PC-3 (cell line): ENCODE results near the gene WDR36. TPM values are rescaled to one million over a fixed set of nuclear protein-coding genes. Genes with fewer than 3 reads are reported as not detected.

ENCODE experiments used
- ATAC-seq: fragments of 200-7000 bp; cut with Tn5 transposase; 2 replicates; pipeline ENCODE4 v1.9.1; 2020; ENCODE audit warnings: mild to moderate bottlenecking, moderate library complexity
- BruUV-seq: library from RNA; stranded (reverse); fragments of 400-500 nt; replicated peaks from 2 replicates; lab custom pipeline; 2021; lab: Mats Ljungman, UMichigan
- CTCF ChIA-PET: fragments of 300-600 bp; sonication (Branson Sonifier 250); formaldehyde crosslinking; loops from one replicate; lab custom pipeline; 2022; ENCODE audit warnings: antibody characterized with exemption; lab: Charles Lee
- POLR2A ChIA-PET: fragments of 300-600 bp; sonication (Branson Sonifier 250); formaldehyde crosslinking; loops from one replicate; lab custom pipeline; 2022; ENCODE audit warnings: antibody characterized with exemption; ENCODE audit not compliant: unreplicated experiment; lab: Charles Lee
- DNase-seq: peaks from one replicate; pipeline ENCODE4 v3.0.0-alpha.2; 2015
- H2AFZ ChIP-seq: fragments of 300-600 bp; sonication (generic); 2 replicates; pipeline ENCODE4 v1.6.0; 2016; ENCODE audit warnings: antibody characterized with exemption, low read length
- H3F3A ChIP-seq: fragments of 300-600 bp; sonication (generic); one replicate; pipeline ENCODE4 v1.6.0; 2017; ENCODE audit warnings: antibody characterized with exemption, low read length, control low read depth, mild to moderate bottlenecking; ENCODE audit not compliant: unreplicated experiment
- H3K27ac ChIP-seq: fragments of 300-600 bp; sonication (generic); 2 replicates; pipeline ENCODE4 v1.5.1; 2016; ENCODE audit warnings: mild to moderate bottlenecking, low read length
- H3K27me3 ChIP-seq: fragments of 300-600 bp; sonication (generic); 2 replicates; pipeline ENCODE4 v1.6.1; 2016; ENCODE audit warnings: low read length, mixed read lengths
- H3K36me3 ChIP-seq: fragments of 300-600 bp; sonication (generic); 2 replicates; pipeline ENCODE4 v1.6.1; 2016; ENCODE audit warnings: low read depth, mixed run types, low read length, mixed read lengths
- H3K4me1 ChIP-seq: fragments of 300-600 bp; sonication (generic); 2 replicates; pipeline ENCODE4 v1.5.1; 2016; ENCODE audit warnings: low read length; ENCODE audit not compliant: insufficient read depth
- H3K4me2 ChIP-seq: fragments of 300-600 bp; sonication (generic); 2 replicates; pipeline ENCODE4 v1.6.0; 2016; ENCODE audit warnings: low read length
- H3K4me3 ChIP-seq: fragments of 300-600 bp; sonication (generic); 2 replicates; pipeline ENCODE4 v1.5.1; 2016; ENCODE audit warnings: mild to moderate bottlenecking, low read length, mixed read lengths
- H3K79me2 ChIP-seq: fragments of 300-600 bp; sonication (generic); 2 replicates; pipeline ENCODE4 v1.6.1; 2017; ENCODE audit warnings: low read length, mixed read lengths
- H3K9ac ChIP-seq: fragments of 300-600 bp; sonication (generic); 2 replicates; pipeline ENCODE4 v1.6.0; 2016; ENCODE audit warnings: mild to moderate bottlenecking, low read length
- H3K9me2 ChIP-seq: fragments of 300-600 bp; sonication (generic); replicated peaks from 2 replicates; pipeline ENCODE4 v1.6.1; 2016; ENCODE audit warnings: mixed run types, low read length, mixed read lengths
- H3K9me3 ChIP-seq: fragments of 300-600 bp; sonication (generic); 2 replicates; pipeline ENCODE4 v1.6.1; 2016; ENCODE audit warnings: low read length, mixed read lengths
- H4K20me1 ChIP-seq: fragments of 300-600 bp; sonication (generic); 2 replicates; pipeline ENCODE4 v1.6.1; 2016; ENCODE audit warnings: low read length, mixed read lengths
- EZH2 ChIP-seq: fragments of 300-600 bp; sonication (generic); IDR thresholded peaks from one replicate; pipeline ENCODE4 v1.6.1; 2017; ENCODE audit warnings: antibody characterized with exemption, mild to moderate bottlenecking, low read length; ENCODE audit not compliant: unreplicated experiment
- EZH2phosphoT487 ChIP-seq: fragments of 300-600 bp; sonication (generic); IDR thresholded peaks from 2 replicates; pipeline ENCODE4 v1.6.1; 2018; ENCODE audit warnings: mild to moderate bottlenecking, antibody characterized with exemption, low read length, borderline replicate concordance
- intact Hi-C: fragments of 100-400 bp; cut with micrococcal nuclease; formaldehyde crosslinking; loops from 2 replicates; pipeline ENCODE4 v1.9.0; 2023
- total RNA-seq: library from RNA; depleted of rRNA; stranded (reverse); fragments of >200 nt; gene quantifications from 2 replicates; pipeline ENCODE4 v1.2.3, GENCODE V29; 2014
- TF ChIP-seq, protein P1 (sequence below): fragments of 300-600 bp; sonication (generic); conservative IDR thresholded peaks from 2 replicates; pipeline ENCODE4 v1.5.1; 2017; ENCODE audit warnings: antibody characterized with exemption, low read depth, mild to moderate bottlenecking, low read length

Gene WDR36
- total RNA-seq, 1 experiment from 2014 or later = 38.2 TPM

DNA sequence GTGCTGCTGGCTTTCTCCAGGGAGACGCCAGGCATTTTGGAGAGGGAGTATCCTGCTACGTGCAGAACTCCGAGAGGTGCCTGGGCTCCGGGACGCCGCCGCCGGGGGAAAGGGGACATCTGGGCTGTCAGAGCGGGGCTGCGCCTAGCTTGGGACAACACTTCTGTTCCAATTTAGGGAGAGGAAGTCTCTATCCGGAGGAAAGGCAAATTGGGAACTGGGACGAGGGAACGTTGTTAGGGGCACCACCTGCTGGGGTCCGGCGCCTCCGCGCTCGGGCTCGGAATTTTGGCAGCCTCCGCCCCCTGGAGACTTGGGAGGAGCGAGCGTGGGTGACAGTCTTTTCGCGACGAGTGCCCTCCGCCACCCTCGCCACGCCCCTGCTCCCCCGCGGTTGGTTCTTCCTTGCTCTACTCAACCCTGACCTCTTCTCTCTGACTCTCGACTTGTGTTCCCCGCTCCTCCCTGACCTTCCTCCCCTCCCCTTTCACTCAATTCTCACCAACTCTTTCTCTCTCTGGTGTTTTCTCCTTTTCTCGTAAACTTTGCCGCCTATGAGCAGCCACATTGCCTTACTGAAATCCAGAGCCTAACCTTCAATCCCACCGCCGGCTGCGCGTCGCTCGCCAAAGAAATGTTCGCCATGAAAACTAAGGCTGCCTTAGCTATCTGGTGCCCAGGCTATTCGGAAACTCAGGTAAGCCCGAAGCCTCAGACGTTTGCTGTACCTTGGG, 19.0 kb upstream of the WDR36 start:
- TF ChIP-seq EZH2 = no peak
- TF ChIP-seq, protein P1, sequence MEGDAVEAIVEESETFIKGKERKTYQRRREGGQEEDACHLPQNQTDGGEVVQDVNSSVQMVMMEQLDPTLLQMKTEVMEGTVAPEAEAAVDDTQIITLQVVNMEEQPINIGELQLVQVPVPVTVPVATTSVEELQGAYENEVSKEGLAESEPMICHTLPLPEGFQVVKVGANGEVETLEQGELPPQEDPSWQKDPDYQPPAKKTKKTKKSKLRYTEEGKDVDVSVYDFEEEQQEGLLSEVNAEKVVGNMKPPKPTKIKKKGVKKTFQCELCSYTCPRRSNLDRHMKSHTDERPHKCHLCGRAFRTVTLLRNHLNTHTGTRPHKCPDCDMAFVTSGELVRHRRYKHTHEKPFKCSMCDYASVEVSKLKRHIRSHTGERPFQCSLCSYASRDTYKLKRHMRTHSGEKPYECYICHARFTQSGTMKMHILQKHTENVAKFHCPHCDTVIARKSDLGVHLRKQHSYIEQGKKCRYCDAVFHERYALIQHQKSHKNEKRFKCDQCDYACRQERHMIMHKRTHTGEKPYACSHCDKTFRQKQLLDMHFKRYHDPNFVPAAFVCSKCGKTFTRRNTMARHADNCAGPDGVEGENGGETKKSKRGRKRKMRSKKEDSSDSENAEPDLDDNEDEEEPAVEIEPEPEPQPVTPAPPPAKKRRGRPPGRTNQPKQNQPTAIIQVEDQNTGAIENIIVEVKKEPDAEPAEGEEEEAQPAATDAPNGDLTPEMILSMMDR = no peak
- TF ChIP-seq EZH2phosphoT487 = no peak
- H3K9me2 ChIP-seq = no peaks in the 10 kb centered on the region
- H3K27me3 ChIP-seq = no peaks in the 10 kb centered on the region
- H4K20me1 ChIP-seq = no peaks in the 10 kb centered on the region
- POLR2A ChIA-PET = no interaction called here
- H3K4me1 ChIP-seq = peaks cover 15% of the 10 kb centered on the region
- no peak overlapping the region for H2AFZ ChIP-seq
- ATAC-seq (no peak), DNase-seq (no peak)
- no peak overlapping the region for H3K9ac ChIP-seq
- intact Hi-C loops = no loop called here
- no peak overlapping the region for H3K4me3 ChIP-seq
- H3K4me2 ChIP-seq = no peak overlapping the region
- CTCF ChIA-PET = no interaction called here
- H3K79me2 ChIP-seq = no peaks in the 10 kb centered on the region
- no peaks in the 10 kb centered on the region for H3K36me3 ChIP-seq
- H3F3A ChIP-seq = no peaks in the 10 kb centered on the region
- H3K9me3 ChIP-seq = no peaks in the 10 kb centered on the region
- H3K27ac ChIP-seq = no peak overlapping the region
- no TSS peak for BruUV-seq

DNA sequence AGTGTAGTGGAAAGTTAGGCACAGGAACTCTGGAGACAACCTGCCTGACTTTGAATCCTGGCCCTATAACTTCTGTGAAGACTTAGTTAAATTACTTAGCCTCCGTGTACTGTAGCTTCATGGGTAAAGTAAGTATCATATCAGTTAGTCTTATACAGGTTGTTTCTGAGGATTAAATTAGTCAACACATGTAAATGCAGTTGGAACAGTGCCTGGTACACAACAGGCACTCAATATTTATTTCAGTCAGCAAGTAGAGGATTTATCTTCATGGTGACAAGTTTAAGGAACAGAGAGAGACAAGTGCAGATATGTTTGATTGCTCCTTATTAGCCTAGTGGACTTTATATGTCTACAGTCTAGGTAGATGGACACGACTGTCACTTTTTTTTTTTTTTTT, 17.9 kb upstream of the WDR36 start:
- H2AFZ ChIP-seq = no peak overlapping the region
- no peak overlapping the region for H3K27ac ChIP-seq
- TF ChIP-seq, protein P1 = no peak
- TF ChIP-seq EZH2 (no peak), EZH2phosphoT487 (no peak)
- H3K27me3 ChIP-seq = no peaks in the 10 kb centered on the region
- CTCF ChIA-PET = no interaction called here
- no peaks in the 10 kb centered on the region for H3K9me3 ChIP-seq
- ATAC-seq (no peak), DNase-seq (no peak)
- no peaks in the 10 kb centered on the region for H3K9me2 ChIP-seq
- H3F3A ChIP-seq = no peaks in the 10 kb centered on the region
- no peaks in the 10 kb centered on the region for H3K36me3 ChIP-seq
- POLR2A ChIA-PET = no interaction called here
- BruUV-seq = no TSS peak
- peaks cover 15% of the 10 kb centered on the region for H3K4me1 ChIP-seq
- no peaks in the 10 kb centered on the region for H4K20me1 ChIP-seq
- intact Hi-C loops = loop anchor here (2.0 kb wide), 1 partner anchor 19 kb away; the partner anchor contains the start of gene WDR36
- no peak overlapping the region for H3K9ac ChIP-seq
- no peaks in the 10 kb centered on the region for H3K79me2 ChIP-seq
- H3K4me2 ChIP-seq = no peak overlapping the region
- H3K4me3 ChIP-seq = no peak overlapping the region

DNA sequence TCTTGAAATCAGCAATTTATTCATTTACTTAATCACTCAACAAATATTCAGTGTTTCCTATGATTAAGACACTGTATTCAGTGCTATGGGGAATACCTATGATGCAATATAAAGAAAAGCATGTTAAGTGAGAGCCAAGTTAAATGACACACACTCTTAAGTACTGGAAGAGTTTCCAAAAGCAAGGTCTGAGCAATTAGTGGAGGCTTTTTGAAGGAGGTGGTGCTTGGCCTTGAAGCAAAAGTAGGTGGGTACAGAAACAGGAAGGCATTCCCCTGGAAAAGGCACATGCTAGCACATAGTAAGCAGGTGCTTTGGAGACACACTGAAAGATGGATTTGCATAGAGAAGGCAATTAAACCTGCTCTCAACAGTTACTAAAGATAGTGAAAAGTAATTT, 16.6 kb upstream of the WDR36 start:
- no peaks in the 10 kb centered on the region for H3K36me3 ChIP-seq
- ChIA-PET POLR2A (no interaction called here), CTCF (no interaction called here)
- TF ChIP-seq, protein P1 = no peak
- TF ChIP-seq EZH2phosphoT487 = no peak
- DNase-seq (peak; percentile 87), ATAC-seq (peak; percentile 90)
- no peak overlapping the region for H3K4me3 ChIP-seq
- no TSS peak for BruUV-seq
- intact Hi-C loops = loop anchor here (1.0 to 5.0 kb wide), 4 partner anchors 17 to 288 kb away; partner anchors contain the start of gene WDR36
- H3K4me2 ChIP-seq = no peak overlapping the region
- H3K9ac ChIP-seq = no peak overlapping the region
- no peak overlapping the region for H3K27ac ChIP-seq
- no peaks in the 10 kb centered on the region for H3K27me3 ChIP-seq
- no peaks in the 10 kb centered on the region for H3F3A ChIP-seq
- H3K4me1 ChIP-seq = peaks cover 15% of the 10 kb centered on the region
- H4K20me1 ChIP-seq = no peaks in the 10 kb centered on the region
- H2AFZ ChIP-seq = 0 out of 2 replicates have a peak overlapping the region, but pooled peaks have one; percentile 20
- H3K9me2 ChIP-seq = no peaks in the 10 kb centered on the region
- no peaks in the 10 kb centered on the region for H3K9me3 ChIP-seq
- H3K79me2 ChIP-seq = no peaks in the 10 kb centered on the region
